K562 (cell line): ENCODE data around the gene SIGLEC9. TPM values are rescaled to one million over a fixed set of nuclear protein-coding genes. Genes with fewer than 3 reads are reported as not detected.
A peak's percentile ranks its signal among the peaks of the same experiment; 100 is the strongest.

Source experiments
- ELF1 ChIP-seq: fragments of 200-800 bp; sonication (Bioruptor generic); IDR thresholded peaks from 2 replicates; pipeline ENCODE4 v1.6.1; 2016; ENCODE audit warnings: missing genetic modification characterization, missing compliant biosample characterization
- ETV5 ChIP-seq: sonication (generic); formaldehyde crosslinking; IDR thresholded peaks from 2 replicates; pipeline ENCODE4 v1.4.0; 2020; ENCODE audit warnings: low read depth, mild to moderate bottlenecking, missing genetic modification reagents
- FIP1L1 ChIP-seq: fragments of 200-400 bp; formaldehyde crosslinking; IDR thresholded peaks from 2 replicates; pipeline ENCODE4 v1.6.1; 2018; ENCODE audit warnings: mild to moderate bottlenecking, low read depth, low read length; ENCODE audit not compliant: poor library complexity, severe bottlenecking
- HNRNPL ChIP-seq: fragments of 200-400 bp; formaldehyde crosslinking; IDR thresholded peaks from 2 replicates; pipeline ENCODE4 v1.6.1; 2017; ENCODE audit warnings: low read depth, mild to moderate bottlenecking, low read length
- HNRNPLL ChIP-seq: fragments of 200-400 bp; formaldehyde crosslinking; IDR thresholded peaks from 2 replicates; pipeline ENCODE4 v1.6.1; 2017; ENCODE audit warnings: low read length, low read depth, mild to moderate bottlenecking; ENCODE audit not compliant: poor library complexity, severe bottlenecking
- HOXB6 ChIP-seq: fragments of 250-450 bp; sonication (Bioruptor Pico); IDR thresholded peaks from 2 replicates; pipeline ENCODE4 v1.5.1; 2022; ENCODE audit warnings: mild to moderate bottlenecking, borderline replicate concordance
- MAFK ChIP-seq: IDR thresholded peaks from 2 replicates; pipeline ENCODE4 v1.6.1; 2011; ENCODE audit warnings: low read length, improper control_type of control experiment
- TOE1 ChIP-seq, 2 experiments: fragments of 450-650 bp in 1 of 2; sonication (generic) in 1 of 2; formaldehyde crosslinking in 1 of 2; IDR thresholded peaks; 2 replicates each; pipeline versions ENCODE4 v1.7.1 to v1.8.0; 2016 to 2022; ENCODE audit warnings: borderline replicate concordance in 2 of 2, mild to moderate bottlenecking in 2 of 2, antibody characterized with exemption in 1 of 2, inconsistent platforms in 1 of 2, low read depth in 1 of 2, missing genetic modification reagents in 1 of 2, moderate library complexity in 1 of 2
- polyA plus RNA-seq, 8 experiments: library from polyadenylated mRNA; depleted of rRNA in 4 of 8; stranded (reverse) in 5 of 8; unstranded in 3 of 8; fragments of >200 nt; fragmentation: Nextera tagmentation in 2 of 8; fragmentation: Illumina TruSeq in 1 of 8; extraction: Ambion mirVana in 2 of 8; extraction: Trizol in 1 of 8; gene quantifications; 2 replicates each; pipeline versions ENCODE4 v1.2.1 to v1.2.3, GENCODE V29; 2011 to 2014; ENCODE audit warnings: inconsistent platforms in 1 of 8, missing spikeins in 1 of 8
- total RNA-seq, 7 experiments: library from RNA; depleted of rRNA in 6 of 7; stranded (reverse); fragments of >200 nt in 6 of 7; fragmentation: Illumina TruSeq in 2 of 7; extraction: Trizol in 2 of 7; gene quantifications; 2 replicates each; pipeline versions ENCODE4 v1.2.1 to v1.2.3, GENCODE V29; 2011 to 2021; ENCODE audit warnings: low replicate concordance in 1 of 7
- TF ChIP-seq, protein P1 (sequence below): fragments of 200-800 bp; sonication (Bioruptor generic); IDR thresholded peaks from 2 replicates; pipeline ENCODE4 v1.6.1; 2016; ENCODE audit warnings: missing genetic modification characterization, missing compliant biosample characterization
- TF ChIP-seq, protein P2 (sequence below): fragments of 250-450 bp; sonication (Bioruptor Pico); IDR thresholded peaks from 2 replicates; pipeline ENCODE4 v1.8.0; 2021; ENCODE audit warnings: moderate library complexity, mild to moderate bottlenecking, inconsistent platforms
- TF ChIP-seq, protein P3 (sequence below): fragments of 150-350 bp; IDR thresholded peaks from 2 replicates; pipeline ENCODE4 v1.6.1; 2014; ENCODE audit warnings: low read depth, mild to moderate bottlenecking, low read length, borderline replicate concordance
- TF ChIP-seq, protein P4 (sequence below): fragments of 450-650 bp; IDR thresholded peaks from 2 replicates; pipeline ENCODE4 v1.6.1; 2016

The SIGLEC9 gene
- total and polyA plus RNA-seq, 9 of the 15 experiments (the other 6 are each of a cell fraction or from before 2014, with no cell fraction given), result 0.09 to 0.34 (median 0.22) TPM; not detected in 4

DNA sequence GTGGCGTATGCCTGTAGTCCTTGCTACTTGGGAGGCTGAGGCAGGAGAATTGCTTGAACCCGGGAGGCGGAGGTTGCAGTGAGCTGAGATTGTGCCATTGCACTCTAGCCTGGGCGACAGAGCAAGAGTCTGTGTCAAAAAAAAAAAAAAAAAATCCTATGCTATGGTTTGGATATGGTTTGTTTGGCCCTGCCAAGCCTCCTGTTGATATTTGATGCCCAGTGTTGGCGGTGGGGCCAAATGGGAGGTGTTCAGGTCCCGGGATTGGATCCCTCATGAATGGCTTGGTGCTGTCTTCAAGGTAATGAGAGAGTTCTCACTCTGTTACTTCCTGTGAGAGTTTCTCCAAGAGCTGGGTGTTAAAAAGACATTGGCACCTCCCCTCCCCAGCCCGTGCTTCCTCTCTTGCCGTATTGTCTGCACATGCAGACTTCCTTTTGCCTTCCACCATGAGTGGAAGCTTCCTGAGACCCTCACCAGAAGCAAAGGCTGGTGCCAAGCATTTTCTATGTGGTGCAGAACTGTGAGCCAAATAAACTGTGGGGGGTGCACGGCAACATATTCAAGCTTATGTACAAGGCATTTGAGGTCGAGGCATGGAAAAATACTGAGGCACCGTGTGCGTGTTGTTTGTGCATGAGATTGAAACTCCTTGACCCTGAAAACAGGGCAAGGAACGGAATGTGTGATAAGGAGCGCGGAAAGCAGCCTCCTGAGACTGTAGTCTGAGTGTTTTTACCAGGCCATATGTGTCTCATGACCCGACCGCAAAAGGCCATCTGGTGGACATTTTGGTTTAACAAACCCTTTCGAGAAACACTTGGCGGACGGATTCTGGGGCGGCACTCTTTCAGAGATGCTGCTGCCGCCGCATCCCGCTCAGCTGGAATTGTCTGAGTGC lies 7.3 kb downstream of the SIGLEC9 start (continued):
- no peak for TF ChIP-seq FIP1L1
- TF ChIP-seq, protein P1, sequence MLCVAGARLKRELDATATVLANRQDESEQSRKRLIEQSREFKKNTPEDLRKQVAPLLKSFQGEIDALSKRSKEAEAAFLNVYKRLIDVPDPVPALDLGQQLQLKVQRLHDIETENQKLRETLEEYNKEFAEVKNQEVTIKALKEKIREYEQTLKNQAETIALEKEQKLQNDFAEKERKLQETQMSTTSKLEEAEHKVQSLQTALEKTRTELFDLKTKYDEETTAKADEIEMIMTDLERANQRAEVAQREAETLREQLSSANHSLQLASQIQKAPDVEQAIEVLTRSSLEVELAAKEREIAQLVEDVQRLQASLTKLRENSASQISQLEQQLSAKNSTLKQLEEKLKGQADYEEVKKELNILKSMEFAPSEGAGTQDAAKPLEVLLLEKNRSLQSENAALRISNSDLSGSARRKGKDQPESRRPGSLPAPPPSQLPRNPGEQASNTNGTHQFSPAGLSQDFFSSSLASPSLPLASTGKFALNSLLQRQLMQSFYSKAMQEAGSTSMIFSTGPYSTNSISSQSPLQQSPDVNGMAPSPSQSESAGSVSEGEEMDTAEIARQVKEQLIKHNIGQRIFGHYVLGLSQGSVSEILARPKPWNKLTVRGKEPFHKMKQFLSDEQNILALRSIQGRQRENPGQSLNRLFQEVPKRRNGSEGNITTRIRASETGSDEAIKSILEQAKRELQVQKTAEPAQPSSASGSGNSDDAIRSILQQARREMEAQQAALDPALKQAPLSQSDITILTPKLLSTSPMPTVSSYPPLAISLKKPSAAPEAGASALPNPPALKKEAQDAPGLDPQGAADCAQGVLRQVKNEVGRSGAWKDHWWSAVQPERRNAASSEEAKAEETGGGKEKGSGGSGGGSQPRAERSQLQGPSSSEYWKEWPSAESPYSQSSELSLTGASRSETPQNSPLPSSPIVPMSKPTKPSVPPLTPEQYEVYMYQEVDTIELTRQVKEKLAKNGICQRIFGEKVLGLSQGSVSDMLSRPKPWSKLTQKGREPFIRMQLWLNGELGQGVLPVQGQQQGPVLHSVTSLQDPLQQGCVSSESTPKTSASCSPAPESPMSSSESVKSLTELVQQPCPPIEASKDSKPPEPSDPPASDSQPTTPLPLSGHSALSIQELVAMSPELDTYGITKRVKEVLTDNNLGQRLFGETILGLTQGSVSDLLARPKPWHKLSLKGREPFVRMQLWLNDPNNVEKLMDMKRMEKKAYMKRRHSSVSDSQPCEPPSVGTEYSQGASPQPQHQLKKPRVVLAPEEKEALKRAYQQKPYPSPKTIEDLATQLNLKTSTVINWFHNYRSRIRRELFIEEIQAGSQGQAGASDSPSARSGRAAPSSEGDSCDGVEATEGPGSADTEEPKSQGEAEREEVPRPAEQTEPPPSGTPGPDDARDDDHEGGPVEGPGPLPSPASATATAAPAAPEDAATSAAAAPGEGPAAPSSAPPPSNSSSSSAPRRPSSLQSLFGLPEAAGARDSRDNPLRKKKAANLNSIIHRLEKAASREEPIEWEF (CRISPR knock-in tag), result no peak
- TF ChIP-seq HNRNPLL, result no peak
- TF ChIP-seq TOE1 (IDR thresholded peaks at IDR 0.05; ENCODE audit: borderline replicate concordance), result peak; percentile 70; the same call in 1 of the 2 replicates
- no peak for TF ChIP-seq TOE1 (CRISPR knock-in tag; IDR thresholded peaks at IDR 0.05; ENCODE audit: borderline replicate concordance, low read depth)
- TF ChIP-seq ELF1 (tag), result no peak
- TF ChIP-seq, protein P2, sequence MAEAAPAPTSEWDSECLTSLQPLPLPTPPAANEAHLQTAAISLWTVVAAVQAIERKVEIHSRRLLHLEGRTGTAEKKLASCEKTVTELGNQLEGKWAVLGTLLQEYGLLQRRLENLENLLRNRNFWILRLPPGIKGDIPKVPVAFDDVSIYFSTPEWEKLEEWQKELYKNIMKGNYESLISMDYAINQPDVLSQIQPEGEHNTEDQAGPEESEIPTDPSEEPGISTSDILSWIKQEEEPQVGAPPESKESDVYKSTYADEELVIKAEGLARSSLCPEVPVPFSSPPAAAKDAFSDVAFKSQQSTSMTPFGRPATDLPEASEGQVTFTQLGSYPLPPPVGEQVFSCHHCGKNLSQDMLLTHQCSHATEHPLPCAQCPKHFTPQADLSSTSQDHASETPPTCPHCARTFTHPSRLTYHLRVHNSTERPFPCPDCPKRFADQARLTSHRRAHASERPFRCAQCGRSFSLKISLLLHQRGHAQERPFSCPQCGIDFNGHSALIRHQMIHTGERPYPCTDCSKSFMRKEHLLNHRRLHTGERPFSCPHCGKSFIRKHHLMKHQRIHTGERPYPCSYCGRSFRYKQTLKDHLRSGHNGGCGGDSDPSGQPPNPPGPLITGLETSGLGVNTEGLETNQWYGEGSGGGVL (CRISPR knock-in tag), result no peak
- no peak for TF ChIP-seq MAFK
- TF ChIP-seq, protein P3, sequence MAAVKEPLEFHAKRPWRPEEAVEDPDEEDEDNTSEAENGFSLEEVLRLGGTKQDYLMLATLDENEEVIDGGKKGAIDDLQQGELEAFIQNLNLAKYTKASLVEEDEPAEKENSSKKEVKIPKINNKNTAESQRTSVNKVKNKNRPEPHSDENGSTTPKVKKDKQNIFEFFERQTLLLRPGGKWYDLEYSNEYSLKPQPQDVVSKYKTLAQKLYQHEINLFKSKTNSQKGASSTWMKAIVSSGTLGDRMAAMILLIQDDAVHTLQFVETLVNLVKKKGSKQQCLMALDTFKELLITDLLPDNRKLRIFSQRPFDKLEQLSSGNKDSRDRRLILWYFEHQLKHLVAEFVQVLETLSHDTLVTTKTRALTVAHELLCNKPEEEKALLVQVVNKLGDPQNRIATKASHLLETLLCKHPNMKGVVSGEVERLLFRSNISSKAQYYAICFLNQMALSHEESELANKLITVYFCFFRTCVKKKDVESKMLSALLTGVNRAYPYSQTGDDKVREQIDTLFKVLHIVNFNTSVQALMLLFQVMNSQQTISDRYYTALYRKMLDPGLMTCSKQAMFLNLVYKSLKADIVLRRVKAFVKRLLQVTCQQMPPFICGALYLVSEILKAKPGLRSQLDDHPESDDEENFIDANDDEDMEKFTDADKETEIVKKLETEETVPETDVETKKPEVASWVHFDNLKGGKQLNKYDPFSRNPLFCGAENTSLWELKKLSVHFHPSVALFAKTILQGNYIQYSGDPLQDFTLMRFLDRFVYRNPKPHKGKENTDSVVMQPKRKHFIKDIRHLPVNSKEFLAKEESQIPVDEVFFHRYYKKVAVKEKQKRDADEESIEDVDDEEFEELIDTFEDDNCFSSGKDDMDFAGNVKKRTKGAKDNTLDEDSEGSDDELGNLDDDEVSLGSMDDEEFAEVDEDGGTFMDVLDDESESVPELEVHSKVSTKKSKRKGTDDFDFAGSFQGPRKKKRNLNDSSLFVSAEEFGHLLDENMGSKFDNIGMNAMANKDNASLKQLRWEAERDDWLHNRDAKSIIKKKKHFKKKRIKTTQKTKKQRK, result no peak
- TF ChIP-seq ETV5 (CRISPR knock-in tag), result no peak
- no peak for TF ChIP-seq HNRNPL
- TF ChIP-seq HOXB6 (CRISPR knock-in tag), result no peak
- TF ChIP-seq, protein P4, sequence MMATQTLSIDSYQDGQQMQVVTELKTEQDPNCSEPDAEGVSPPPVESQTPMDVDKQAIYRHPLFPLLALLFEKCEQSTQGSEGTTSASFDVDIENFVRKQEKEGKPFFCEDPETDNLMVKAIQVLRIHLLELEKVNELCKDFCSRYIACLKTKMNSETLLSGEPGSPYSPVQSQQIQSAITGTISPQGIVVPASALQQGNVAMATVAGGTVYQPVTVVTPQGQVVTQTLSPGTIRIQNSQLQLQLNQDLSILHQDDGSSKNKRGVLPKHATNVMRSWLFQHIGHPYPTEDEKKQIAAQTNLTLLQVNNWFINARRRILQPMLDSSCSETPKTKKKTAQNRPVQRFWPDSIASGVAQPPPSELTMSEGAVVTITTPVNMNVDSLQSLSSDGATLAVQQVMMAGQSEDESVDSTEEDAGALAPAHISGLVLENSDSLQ, result no peak
